SK-N-SH treated with all-trans-retinoic acid at 6 μM for 48 hours (cell line): Measurements from ENCODE around the gene ERO1A.
A peak's percentile ranks its signal among the peaks of the same experiment; 100 is the strongest.

Experiments used
- BACH2 ChIP-seq: fragments of 250-450 bp; sonication (Bioruptor Pico); IDR thresholded peaks from 2 replicates; pipeline ENCODE4 v1.9.0; 2021; ENCODE audit warnings: mild to moderate bottlenecking, borderline replicate concordance
- ISL1 ChIP-seq: fragments of 250-450 bp; sonication (Bioruptor Pico); IDR thresholded peaks from 2 replicates; pipeline ENCODE4 v2.1.2; 2022; ENCODE audit warnings: mild to moderate bottlenecking, moderate library complexity
- OSR1 ChIP-seq: fragments of 250-450 bp; sonication (Bioruptor Pico); IDR thresholded peaks from 2 replicates; pipeline ENCODE4 v1.8.0; 2022; ENCODE audit warnings: moderate library complexity, mild to moderate bottlenecking, inconsistent platforms
- RARB ChIP-seq: fragments of 250-450 bp; sonication (Bioruptor Pico); IDR thresholded peaks from 2 replicates; pipeline ENCODE4 v1.8.0; 2021; ENCODE audit warnings: mild to moderate bottlenecking, moderate library complexity
- TCF4 ChIP-seq: fragments of 250-450 bp; sonication (Bioruptor Pico); IDR thresholded peaks from 2 replicates; pipeline ENCODE4 v1.8.0; 2021; ENCODE audit warnings: mild to moderate bottlenecking, moderate library complexity, borderline replicate concordance
- ZC3H10 ChIP-seq: fragments of 250-450 bp; sonication (Bioruptor Pico); IDR thresholded peaks from 2 replicates; pipeline ENCODE4 v1.5.1; 2021; ENCODE audit warnings: mild to moderate bottlenecking, moderate library complexity
- ZFP3 ChIP-seq: fragments of 250-450 bp; sonication (Bioruptor Pico); IDR thresholded peaks from 2 replicates; pipeline ENCODE4 v1.5.0; 2020; ENCODE audit warnings: mild to moderate bottlenecking, moderate library complexity
- ZNF8 ChIP-seq: fragments of 450-650 bp; formaldehyde crosslinking; IDR thresholded peaks from 2 replicates; pipeline ENCODE4 v1.5.0; 2020; ENCODE audit warnings: mild to moderate bottlenecking, moderate library complexity
- TF ChIP-seq, protein P1 (sequence below): fragments of 250-450 bp; sonication (Bioruptor Pico); IDR thresholded peaks from 2 replicates; pipeline ENCODE4 v1.5.1; 2020; ENCODE audit warnings: low read depth, mild to moderate bottlenecking, moderate library complexity
- TF ChIP-seq, protein P2 (sequence below): fragments of 250-450 bp; sonication (Bioruptor Pico); IDR thresholded peaks from 2 replicates; pipeline ENCODE4 v1.8.0; 2021; ENCODE audit warnings: low read depth, mild to moderate bottlenecking, moderate library complexity, borderline replicate concordance
- TF ChIP-seq, protein P3 (sequence below): fragments of 250-450 bp; sonication (Bioruptor Pico); IDR thresholded peaks from 2 replicates; pipeline ENCODE4 v1.8.0; 2020; ENCODE audit warnings: mild to moderate bottlenecking, moderate library complexity, borderline replicate concordance

DNA sequence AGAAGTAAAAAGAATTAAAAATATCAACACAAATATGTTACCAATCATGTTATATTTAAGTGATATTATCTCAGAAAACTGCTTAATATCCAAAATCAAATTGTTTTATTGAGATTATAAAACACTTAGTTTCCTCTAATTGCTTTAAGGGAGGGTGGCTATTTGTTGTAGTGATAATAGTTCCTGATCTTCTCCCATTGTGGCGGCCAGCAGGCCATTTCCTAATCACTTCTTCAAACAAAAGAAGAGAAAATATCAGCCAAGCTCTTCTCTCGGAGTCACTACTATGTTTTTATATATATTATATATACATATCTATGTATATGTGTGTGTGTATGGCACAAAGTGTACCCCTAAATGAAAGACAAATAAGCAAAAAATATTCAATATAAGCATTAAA is 31.5 kb downstream of the ERO1A start:
- no peak for TF ChIP-seq RARB (CRISPR knock-in tag)
- no peak for TF ChIP-seq ZNF8 (CRISPR knock-in tag)
- TF ChIP-seq, protein P1, sequence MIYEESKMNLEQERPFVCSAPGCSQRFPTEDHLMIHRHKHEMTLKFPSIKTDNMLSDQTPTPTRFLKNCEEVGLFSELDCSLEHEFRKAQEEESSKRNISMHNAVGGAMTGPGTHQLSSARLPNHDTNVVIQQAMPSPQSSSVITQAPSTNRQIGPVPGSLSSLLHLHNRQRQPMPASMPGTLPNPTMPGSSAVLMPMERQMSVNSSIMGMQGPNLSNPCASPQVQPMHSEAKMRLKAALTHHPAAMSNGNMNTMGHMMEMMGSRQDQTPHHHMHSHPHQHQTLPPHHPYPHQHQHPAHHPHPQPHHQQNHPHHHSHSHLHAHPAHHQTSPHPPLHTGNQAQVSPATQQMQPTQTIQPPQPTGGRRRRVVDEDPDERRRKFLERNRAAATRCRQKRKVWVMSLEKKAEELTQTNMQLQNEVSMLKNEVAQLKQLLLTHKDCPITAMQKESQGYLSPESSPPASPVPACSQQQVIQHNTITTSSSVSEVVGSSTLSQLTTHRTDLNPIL (CRISPR knock-in tag), result no peak
- TF ChIP-seq TCF4 (CRISPR knock-in tag), result peak; percentile 50; the same call in 1 of the 2 replicates
- TF ChIP-seq, protein P2, sequence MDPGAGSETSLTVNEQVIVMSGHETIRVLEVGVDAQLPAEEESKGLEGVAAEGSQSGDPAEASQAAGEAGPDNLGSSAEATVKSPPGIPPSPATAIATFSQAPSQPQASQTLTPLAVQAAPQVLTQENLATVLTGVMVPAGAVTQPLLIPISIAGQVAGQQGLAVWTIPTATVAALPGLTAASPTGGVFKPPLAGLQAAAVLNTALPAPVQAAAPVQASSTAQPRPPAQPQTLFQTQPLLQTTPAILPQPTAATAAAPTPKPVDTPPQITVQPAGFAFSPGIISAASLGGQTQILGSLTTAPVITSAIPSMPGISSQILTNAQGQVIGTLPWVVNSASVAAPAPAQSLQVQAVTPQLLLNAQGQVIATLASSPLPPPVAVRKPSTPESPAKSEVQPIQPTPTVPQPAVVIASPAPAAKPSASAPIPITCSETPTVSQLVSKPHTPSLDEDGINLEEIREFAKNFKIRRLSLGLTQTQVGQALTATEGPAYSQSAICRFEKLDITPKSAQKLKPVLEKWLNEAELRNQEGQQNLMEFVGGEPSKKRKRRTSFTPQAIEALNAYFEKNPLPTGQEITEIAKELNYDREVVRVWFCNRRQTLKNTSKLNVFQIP (CRISPR knock-in tag), result no peak
- TF ChIP-seq ISL1 (CRISPR knock-in tag), result no peak
- no peak for TF ChIP-seq ZFP3 (CRISPR knock-in tag)
- TF ChIP-seq ZC3H10 (CRISPR knock-in tag), result no peak
- TF ChIP-seq, protein P3, sequence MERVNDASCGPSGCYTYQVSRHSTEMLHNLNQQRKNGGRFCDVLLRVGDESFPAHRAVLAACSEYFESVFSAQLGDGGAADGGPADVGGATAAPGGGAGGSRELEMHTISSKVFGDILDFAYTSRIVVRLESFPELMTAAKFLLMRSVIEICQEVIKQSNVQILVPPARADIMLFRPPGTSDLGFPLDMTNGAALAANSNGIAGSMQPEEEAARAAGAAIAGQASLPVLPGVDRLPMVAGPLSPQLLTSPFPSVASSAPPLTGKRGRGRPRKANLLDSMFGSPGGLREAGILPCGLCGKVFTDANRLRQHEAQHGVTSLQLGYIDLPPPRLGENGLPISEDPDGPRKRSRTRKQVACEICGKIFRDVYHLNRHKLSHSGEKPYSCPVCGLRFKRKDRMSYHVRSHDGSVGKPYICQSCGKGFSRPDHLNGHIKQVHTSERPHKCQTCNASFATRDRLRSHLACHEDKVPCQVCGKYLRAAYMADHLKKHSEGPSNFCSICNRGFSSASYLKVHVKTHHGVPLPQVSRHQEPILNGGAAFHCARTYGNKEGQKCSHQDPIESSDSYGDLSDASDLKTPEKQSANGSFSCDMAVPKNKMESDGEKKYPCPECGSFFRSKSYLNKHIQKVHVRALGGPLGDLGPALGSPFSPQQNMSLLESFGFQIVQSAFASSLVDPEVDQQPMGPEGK, result no peak
- TF ChIP-seq OSR1 (CRISPR knock-in tag), result no peak
- no peak for TF ChIP-seq BACH2 (CRISPR knock-in tag)
